ENCODE measurements around the gene ARHGEF7. TPM values are rescaled to one million over a fixed set of nuclear protein-coding genes. Genes with fewer than 3 reads are reported as not detected.

ARHGEF7 gene
- total RNA-seq, 1 donor from 2014 or later = 95.7 TPM

DNA sequence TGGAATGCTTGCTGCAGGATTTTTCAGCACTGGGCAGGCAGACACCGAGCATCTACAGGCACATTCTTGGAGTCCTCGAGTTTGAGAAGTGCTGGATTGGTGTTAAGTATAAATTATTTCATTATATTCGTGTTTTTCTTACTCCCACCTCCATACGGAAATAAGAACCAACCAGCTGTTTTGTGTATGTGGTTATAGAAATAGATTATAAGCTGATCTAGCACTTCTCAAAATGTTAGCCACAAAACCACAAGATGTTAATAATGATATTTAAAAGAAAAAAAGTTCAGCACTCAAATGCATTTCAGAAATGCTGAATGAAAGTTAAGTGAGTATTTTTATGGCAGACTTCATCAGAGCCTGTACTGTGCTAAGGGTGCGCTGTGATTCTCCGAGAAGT is 181.3 kb downstream of the ARHGEF7 start:
- POLR2A ChIA-PET = no interaction called here
- no peak for DNase-seq
- no peaks in the 10 kb centered on the region for H3K9me3 Mint-ChIP-seq
- CTCF ChIA-PET = no interaction called here
- ATAC-seq (ENCODE audit: low read depth) = no peak
- no peaks in the 10 kb centered on the region for H3K27me3 Mint-ChIP-seq
- peaks cover 87% of the 10 kb centered on the region for H3K36me3 Mint-ChIP-seq (ENCODE audit: low read depth)
- no peak overlapping the region for H3K4me3 Mint-ChIP-seq
- no peak for TF ChIP-seq CTCF (IDR thresholded peaks at IDR 0.05)
- intact Hi-C loops (cut with micrococcal nuclease) = no loop called here
- H3K27ac Mint-ChIP-seq = no peak overlapping the region
- peaks cover 2% of the 10 kb centered on the region for H3K4me1 Mint-ChIP-seq

DNA sequence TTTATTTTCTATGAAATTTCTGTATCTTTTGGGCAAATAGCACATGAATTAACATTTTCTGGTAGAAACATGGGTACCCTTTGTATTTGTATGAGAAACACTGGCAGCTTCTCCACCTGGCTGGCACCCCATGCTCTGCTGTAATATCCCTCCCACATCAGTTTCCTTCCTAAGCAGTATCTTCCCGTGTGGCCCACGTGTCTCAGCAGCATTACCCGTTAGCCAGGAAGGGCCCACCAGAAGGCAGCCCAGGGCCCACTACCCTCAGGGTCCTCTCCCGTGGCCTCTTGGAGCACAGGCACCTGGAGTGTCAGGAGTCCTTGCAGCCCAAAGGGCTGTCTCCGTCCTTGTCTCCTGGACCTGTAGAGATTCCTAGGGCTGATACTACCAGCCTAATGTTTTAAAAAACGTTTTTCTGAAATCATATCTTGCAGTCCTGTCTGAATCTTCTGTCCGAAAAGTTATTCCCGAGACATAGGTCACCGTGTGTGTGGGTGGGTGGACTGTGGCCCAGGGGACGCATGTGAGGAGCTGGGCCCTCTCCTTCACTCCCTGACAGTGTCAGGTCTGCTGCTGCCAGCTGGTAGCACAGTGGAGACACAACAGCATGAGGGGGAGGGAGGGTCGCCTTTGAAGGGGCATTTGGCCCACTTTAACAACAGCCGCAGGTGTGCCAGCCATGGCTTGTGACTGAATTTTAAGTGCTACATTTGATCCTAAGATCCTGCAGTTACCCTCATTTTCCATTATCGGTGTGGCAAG is 183.3 kb downstream of the ARHGEF7 start:
- Mint-ChIP-seq H3K4me3 (no peak overlapping the region), H3K36me3 (ENCODE audit: low read depth) (peaks cover 88% of the 10 kb centered on the region), H3K27me3 (no peaks in the 10 kb centered on the region), H3K4me1 (peaks cover 2% of the 10 kb centered on the region), H3K9me3 (no peaks in the 10 kb centered on the region), H3K27ac (no peak overlapping the region)
- CTCF ChIA-PET = interaction anchor here (1.2 kb wide), 1 partner anchor 231 kb away, joined by 4 read pairs; no protein-coding TSS in a partner anchor
- intact Hi-C loops (cut with micrococcal nuclease) = no loop called here
- ATAC-seq (ENCODE audit: low read depth) (no peak), DNase-seq (no peak)
- TF ChIP-seq CTCF (IDR thresholded peaks at IDR 0.05) = no peak
- POLR2A ChIA-PET = no interaction called here

DNA sequence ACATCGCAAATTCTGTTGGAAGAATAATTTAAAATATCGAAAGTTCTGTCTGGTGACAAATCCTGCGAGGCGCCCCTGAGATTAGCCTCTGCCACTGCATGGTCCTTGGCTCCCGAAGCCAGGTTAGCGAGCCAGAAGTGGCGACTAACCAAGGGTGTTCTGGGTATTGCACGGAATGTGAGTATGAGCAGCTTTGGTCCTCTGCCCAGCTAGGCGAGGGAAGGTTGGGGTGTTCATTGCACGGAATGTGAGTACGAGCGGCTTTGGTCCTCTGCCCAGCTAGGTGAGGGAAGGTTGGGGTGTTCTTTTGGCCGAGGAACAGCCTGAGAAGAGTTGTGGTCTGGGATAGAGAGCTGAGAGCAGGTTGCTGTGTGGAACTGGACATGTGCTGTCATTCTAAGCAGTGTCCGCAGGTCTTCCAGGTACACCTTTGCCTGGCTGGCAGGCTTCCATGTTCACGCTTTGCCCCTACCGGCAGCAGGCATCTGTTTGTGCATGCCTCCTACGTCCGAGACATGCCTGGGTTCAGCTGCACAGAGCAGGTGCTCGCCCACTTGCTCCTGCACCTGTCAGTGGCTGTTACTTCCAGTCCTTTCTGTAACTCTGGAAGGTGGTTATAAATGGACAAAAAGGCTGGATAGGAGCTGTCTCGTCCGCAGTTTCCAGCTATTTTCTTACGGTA is 187.1 kb downstream of the ARHGEF7 start:
- intact Hi-C loops (cut with micrococcal nuclease) = no loop called here
- Mint-ChIP-seq H3K4me3 (no peak overlapping the region), H3K9me3 (no peaks in the 10 kb centered on the region), H3K36me3 (ENCODE audit: low read depth) (peaks cover 92% of the 10 kb centered on the region), H3K4me1 (peaks cover 3% of the 10 kb centered on the region), H3K27me3 (no peaks in the 10 kb centered on the region), H3K27ac (no peak overlapping the region)
- ATAC-seq (ENCODE audit: low read depth) (no peak), DNase-seq (no peak)
- CTCF ChIA-PET = no interaction called here
- no peak for TF ChIP-seq CTCF (IDR thresholded peaks at IDR 0.05)
- POLR2A ChIA-PET = no interaction called here

DNA sequence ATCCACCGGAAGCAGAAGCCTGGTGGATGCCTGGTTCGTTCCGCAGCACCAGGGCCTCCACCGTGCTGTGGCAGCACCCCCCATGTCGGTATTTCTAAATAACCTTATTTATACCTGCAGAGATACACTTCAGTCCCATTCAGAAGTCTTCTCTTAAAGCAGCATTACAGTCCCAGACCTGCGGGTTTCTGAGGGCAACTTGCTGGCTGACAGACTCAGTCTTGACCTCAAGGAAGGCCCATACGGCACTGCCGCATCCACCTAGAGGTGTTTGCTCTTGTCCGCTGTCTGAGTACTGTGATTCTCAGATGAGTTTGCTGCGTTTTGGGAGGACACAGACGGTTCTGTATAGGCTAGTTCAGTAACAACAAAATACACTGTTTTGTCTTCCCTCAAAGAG is 188.4 kb downstream of the ARHGEF7 start:
- Mint-ChIP-seq H3K4me3 (no peak overlapping the region), H3K36me3 (ENCODE audit: low read depth) (peaks cover 85% of the 10 kb centered on the region), H3K4me1 (peaks cover 3% of the 10 kb centered on the region), H3K27ac (no peak overlapping the region), H3K9me3 (no peaks in the 10 kb centered on the region), H3K27me3 (no peaks in the 10 kb centered on the region)
- no peak for ATAC-seq (ENCODE audit: low read depth)
- DNase-seq = no peak
- intact Hi-C loops (cut with micrococcal nuclease) = no loop called here
- POLR2A ChIA-PET = no interaction called here
- CTCF ChIA-PET = no interaction called here
- TF ChIP-seq CTCF (IDR thresholded peaks at IDR 0.05) = no peak

GRCh38 chr13:111304041-111304544 is 189.0 kb downstream of the ARHGEF7 start:
- DNase-seq = no peak
- H3K4me1 Mint-ChIP-seq = peaks cover 3% of the 10 kb centered on the region
- CTCF ChIA-PET = no interaction called here
- no peak overlapping the region for H3K4me3 Mint-ChIP-seq
- no peak overlapping the region for H3K27ac Mint-ChIP-seq
- H3K27me3 Mint-ChIP-seq = no peaks in the 10 kb centered on the region
- intact Hi-C loops (cut with micrococcal nuclease) = no loop called here
- no peaks in the 10 kb centered on the region for H3K9me3 Mint-ChIP-seq
- no peak for ATAC-seq (ENCODE audit: low read depth)
- TF ChIP-seq CTCF (IDR thresholded peaks at IDR 0.05) = no peak
- POLR2A ChIA-PET = no interaction called here
- H3K36me3 Mint-ChIP-seq (ENCODE audit: low read depth) = peaks cover 83% of the 10 kb centered on the region

Data from activated B cell treated with CpG ODN at 0.5 μM for 24 hours (primary cell).